Left kidney (tissue), 2 donors: Measurements from ENCODE around the gene MRPL33. TPM values are rescaled to one million over a fixed set of nuclear protein-coding genes. Genes with fewer than 3 reads are reported as not detected.
"Not testable (repeated sequence)": the region's sequence is repeated elsewhere in the genome, so short reads cannot be mapped to it uniquely, and the experiment has no call there.

ENCODE experiments used
- DNase-seq: peaks from one replicate; pipeline ENCODE4 v3.0.0-alpha.2; 2013
- polyA plus RNA-seq: library from polyadenylated mRNA; unstranded; fragments of 120-200 nt; gene quantifications from one replicate; pipeline ENCODE4 v1.2.1, GENCODE V29; 2013; ENCODE audit not compliant: insufficient read length

MRPL33 gene
- polyA plus RNA-seq, 1 donor: 147 TPM

- DNase-seq: no peak
These were observed 33.0 kb upstream of the MRPL33 start for GRCh38 chr2:27738349-27739057.

GRCh38 chr2:27739058-27739373, 32.5 kb upstream of the MRPL33 start:
- DNase-seq: no peak

- no peak for DNase-seq
These were observed 29.8 kb upstream of the MRPL33 start for GRCh38 chr2:27741673-27742072.

- DNase-seq: no peak
These were observed 28.9 kb upstream of the MRPL33 start for GRCh38 chr2:27742571-27742970.

- DNase-seq: not testable (repeated sequence)
These were observed 26.0 kb upstream of the MRPL33 start for GRCh38 chr2:27745494-27745893.

- no peak for DNase-seq
These were observed 25.2 kb upstream of the MRPL33 start for GRCh38 chr2:27746325-27746724.

- no peak for DNase-seq
These were observed 23.6 kb upstream of the MRPL33 start for GRCh38 chr2:27747827-27748352.

- not testable (repeated sequence) for DNase-seq
These were observed 22.5 kb upstream of the MRPL33 start for GRCh38 chr2:27748803-27749554.

GRCh38 chr2:27751377-27751776, 20.1 kb upstream of the MRPL33 start:
- DNase-seq: no peak

- DNase-seq: peak; percentile 51
These were observed 18.8 kb upstream of the MRPL33 start for GRCh38 chr2:27752551-27753237.

- DNase-seq: peak; percentile 45
These were observed 17.4 kb upstream of the MRPL33 start for GRCh38 chr2:27754138-27754588.

- DNase-seq: no peak
These were observed 16.7 kb upstream of the MRPL33 start for GRCh38 chr2:27754831-27755230.

- no peak for DNase-seq
These were observed 15.4 kb upstream of the MRPL33 start for GRCh38 chr2:27756091-27756490.

GRCh38 chr2:27756544-27757498, 14.7 kb upstream of the MRPL33 start:
- DNase-seq: no peak

- no peak for DNase-seq
These were observed 8.3 kb upstream of the MRPL33 start for GRCh38 chr2:27762951-27763906.

- DNase-seq: no peak
These were observed 7.6 kb upstream of the MRPL33 start for GRCh38 chr2:27763907-27764267.

- DNase-seq: not testable (repeated sequence)
These were observed 7.0 kb upstream of the MRPL33 start for GRCh38 chr2:27764526-27764925.

- DNase-seq: peak; percentile 88
These were observed 5.8 kb upstream of the MRPL33 start for GRCh38 chr2:27765621-27766286.

- no peak for DNase-seq
These were observed 5.2 kb upstream of the MRPL33 start for GRCh38 chr2:27766287-27766661.

- peak; percentile 19 for DNase-seq
These were observed 344 bp upstream of the MRPL33 start for GRCh38 chr2:27771202-27771547.
